Measurements from ENCODE around the gene FLYWCH1. TPM values are rescaled to one million over a fixed set of nuclear protein-coding genes. Genes with fewer than 3 reads are reported as not detected.

FLYWCH1 gene
- total RNA-seq, 1 donor from 2014 or later, result 5.1 TPM

DNA sequence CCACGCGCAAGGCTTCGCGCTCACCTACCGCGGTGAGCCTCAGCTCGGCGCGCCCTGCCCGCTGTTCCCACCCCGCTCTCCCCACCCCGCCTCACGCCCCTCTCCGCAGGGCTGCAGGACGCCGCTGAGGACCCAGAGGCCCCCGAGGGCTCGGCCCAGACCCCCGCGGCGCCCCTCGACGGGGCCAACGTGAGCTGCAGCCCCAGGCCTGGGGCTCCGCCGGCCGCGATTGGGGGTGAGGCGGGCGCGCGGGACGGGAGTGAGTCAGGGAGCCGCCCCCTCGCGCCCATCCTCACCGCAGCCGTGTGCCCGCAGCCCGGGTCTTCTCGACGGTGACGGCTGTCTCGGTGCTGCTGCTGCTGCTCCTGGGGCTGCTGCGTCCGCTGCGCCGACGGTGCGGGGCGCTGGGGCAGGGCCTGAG is 55.5 kb downstream of the FLYWCH1 start:
- Mint-ChIP-seq H3K4me3 (no peak overlapping the region), H3K27me3 (ENCODE audit: insufficient read depth, low read depth) (peaks cover 17% of the 10 kb centered on the region), H3K27ac (no peak overlapping the region), H3K9me3 (peaks cover 5% of the 10 kb centered on the region), H3K36me3 (peaks cover 4% of the 10 kb centered on the region), H3K4me1 (peaks cover 21% of the 10 kb centered on the region)
- H3K36me3 ChIP-seq, result no peaks in the 10 kb centered on the region
- no peak overlapping the region for H2AFZ ChIP-seq (replicated peaks)
- H3F3A ChIP-seq (ENCODE audit: low read depth), result peaks cover 57% of the 10 kb centered on the region
- peaks cover 60% of the 10 kb centered on the region for H4K20me1 ChIP-seq (ENCODE audit: low read depth)
- H3K4me3 ChIP-seq, result no peak overlapping the region
- TF ChIP-seq EZH2 (IDR thresholded peaks at IDR 0.05), result peak; percentile 42
- TF ChIP-seq EZH2phosphoT487 (IDR thresholded peaks at IDR 0.05), result peak; percentile 38
- TF ChIP-seq, protein P1, sequence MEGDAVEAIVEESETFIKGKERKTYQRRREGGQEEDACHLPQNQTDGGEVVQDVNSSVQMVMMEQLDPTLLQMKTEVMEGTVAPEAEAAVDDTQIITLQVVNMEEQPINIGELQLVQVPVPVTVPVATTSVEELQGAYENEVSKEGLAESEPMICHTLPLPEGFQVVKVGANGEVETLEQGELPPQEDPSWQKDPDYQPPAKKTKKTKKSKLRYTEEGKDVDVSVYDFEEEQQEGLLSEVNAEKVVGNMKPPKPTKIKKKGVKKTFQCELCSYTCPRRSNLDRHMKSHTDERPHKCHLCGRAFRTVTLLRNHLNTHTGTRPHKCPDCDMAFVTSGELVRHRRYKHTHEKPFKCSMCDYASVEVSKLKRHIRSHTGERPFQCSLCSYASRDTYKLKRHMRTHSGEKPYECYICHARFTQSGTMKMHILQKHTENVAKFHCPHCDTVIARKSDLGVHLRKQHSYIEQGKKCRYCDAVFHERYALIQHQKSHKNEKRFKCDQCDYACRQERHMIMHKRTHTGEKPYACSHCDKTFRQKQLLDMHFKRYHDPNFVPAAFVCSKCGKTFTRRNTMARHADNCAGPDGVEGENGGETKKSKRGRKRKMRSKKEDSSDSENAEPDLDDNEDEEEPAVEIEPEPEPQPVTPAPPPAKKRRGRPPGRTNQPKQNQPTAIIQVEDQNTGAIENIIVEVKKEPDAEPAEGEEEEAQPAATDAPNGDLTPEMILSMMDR (IDR thresholded peaks at IDR 0.05), result no peak
- no peak overlapping the region for H3K27ac ChIP-seq
- peaks cover 66% of the 10 kb centered on the region for H3K27me3 ChIP-seq
- no peak for DNase-seq (ENCODE audit: low spot score)
- H3K9me3 ChIP-seq (ENCODE audit: low read depth), result no peaks in the 10 kb centered on the region
- H3K4me2 ChIP-seq, result peak overlapping the region; percentile 9
- H3K79me2 ChIP-seq (ENCODE audit: low read depth), result no peaks in the 10 kb centered on the region
- H3K9ac ChIP-seq, result no peak overlapping the region
- peaks cover 22% of the 10 kb centered on the region for H3K4me1 ChIP-seq

DNA sequence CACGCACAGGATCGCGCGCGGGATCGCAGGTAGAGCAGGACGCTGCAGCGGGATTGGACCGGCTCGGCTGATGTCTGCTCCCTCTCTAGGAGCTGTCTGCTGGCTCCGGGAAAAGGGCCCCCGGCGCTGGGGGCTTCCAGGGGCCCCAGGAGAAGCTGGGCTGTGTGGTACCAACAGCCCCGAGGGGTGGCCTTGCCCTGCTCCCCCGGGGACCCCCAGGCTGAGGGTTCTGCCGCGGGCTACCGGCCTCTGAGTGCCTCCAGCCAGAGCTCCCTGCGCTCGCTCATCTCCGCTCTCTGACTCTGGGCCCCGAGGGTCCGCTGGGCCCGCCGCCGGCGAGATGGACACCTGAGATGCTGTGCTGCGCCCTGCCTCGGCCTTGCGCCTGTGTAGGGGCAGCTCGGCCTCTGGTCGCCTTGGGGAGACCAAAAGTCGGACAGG is 56.0 kb downstream of the FLYWCH1 start:
- H3K4me3 ChIP-seq, result no peak overlapping the region
- peaks cover 5% of the 10 kb centered on the region for H3K9me3 Mint-ChIP-seq
- H3K4me3 Mint-ChIP-seq, result peak overlapping the region; percentile 82
- H3K9me3 ChIP-seq (ENCODE audit: low read depth), result no peaks in the 10 kb centered on the region
- H3K27ac Mint-ChIP-seq, result no peak overlapping the region
- no peak overlapping the region for H3K27ac ChIP-seq
- H3F3A ChIP-seq (ENCODE audit: low read depth), result peaks cover 52% of the 10 kb centered on the region
- DNase-seq (ENCODE audit: low spot score), result no peak
- peaks cover 21% of the 10 kb centered on the region for H3K4me1 Mint-ChIP-seq
- H3K27me3 Mint-ChIP-seq (ENCODE audit: insufficient read depth, low read depth), result peaks cover 16% of the 10 kb centered on the region
- H3K9ac ChIP-seq, result no peak overlapping the region
- peaks cover 20% of the 10 kb centered on the region for H3K4me1 ChIP-seq
- H3K79me2 ChIP-seq (ENCODE audit: low read depth), result no peaks in the 10 kb centered on the region
- peaks cover 5% of the 10 kb centered on the region for H3K36me3 Mint-ChIP-seq
- no peak overlapping the region for H3K4me2 ChIP-seq
- peaks cover 65% of the 10 kb centered on the region for H4K20me1 ChIP-seq (ENCODE audit: low read depth)
- H3K36me3 ChIP-seq, result no peaks in the 10 kb centered on the region
- H2AFZ ChIP-seq (replicated peaks), result no peak overlapping the region
- TF ChIP-seq, protein P1 (IDR thresholded peaks at IDR 0.05), result no peak
- no peak for TF ChIP-seq EZH2phosphoT487 (IDR thresholded peaks at IDR 0.05)
- TF ChIP-seq EZH2 (IDR thresholded peaks at IDR 0.05), result no peak
- peaks cover 61% of the 10 kb centered on the region for H3K27me3 ChIP-seq

DNA sequence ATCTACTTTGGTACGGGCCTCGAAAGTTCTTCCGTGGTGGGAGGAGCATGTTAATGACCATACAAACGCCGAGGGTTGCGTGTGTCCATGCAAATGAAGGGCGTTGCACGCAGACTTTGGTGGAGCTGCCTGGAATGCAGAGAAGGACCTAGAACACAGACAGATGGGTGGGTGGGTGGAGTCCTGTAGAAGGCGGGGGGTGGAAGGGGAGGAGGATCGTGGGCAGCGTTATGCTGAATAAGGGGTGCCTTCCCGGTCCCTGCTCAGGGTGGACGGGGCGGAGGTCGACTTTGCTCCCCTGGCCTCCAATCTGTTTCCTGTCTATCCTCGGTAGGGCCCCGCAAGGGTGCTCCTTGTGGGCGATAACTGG is 56.6 kb downstream of the FLYWCH1 start:
- H3F3A ChIP-seq (ENCODE audit: low read depth), result peaks cover 46% of the 10 kb centered on the region
- TF ChIP-seq EZH2phosphoT487 (IDR thresholded peaks at IDR 0.05) (no peak), EZH2 (IDR thresholded peaks at IDR 0.05) (no peak)
- TF ChIP-seq, protein P1 (IDR thresholded peaks at IDR 0.05), result no peak
- no peak overlapping the region for H3K9ac ChIP-seq
- H3K79me2 ChIP-seq (ENCODE audit: low read depth), result no peaks in the 10 kb centered on the region
- no peak overlapping the region for H3K27ac ChIP-seq
- peaks cover 21% of the 10 kb centered on the region for H3K4me1 Mint-ChIP-seq
- H3K27ac Mint-ChIP-seq, result no peak overlapping the region
- peaks cover 5% of the 10 kb centered on the region for H3K36me3 Mint-ChIP-seq
- no peaks in the 10 kb centered on the region for H3K9me3 ChIP-seq (ENCODE audit: low read depth)
- H3K4me3 Mint-ChIP-seq, result peak overlapping the region; percentile 82
- peaks cover 13% of the 10 kb centered on the region for H3K27me3 Mint-ChIP-seq (ENCODE audit: insufficient read depth, low read depth)
- peaks cover 14% of the 10 kb centered on the region for H3K4me1 ChIP-seq
- H3K4me3 ChIP-seq, result peak overlapping the region; percentile 81
- peaks cover 71% of the 10 kb centered on the region for H4K20me1 ChIP-seq (ENCODE audit: low read depth)
- H3K9me3 Mint-ChIP-seq, result peaks cover 5% of the 10 kb centered on the region
- H3K36me3 ChIP-seq, result no peaks in the 10 kb centered on the region
- peaks cover 55% of the 10 kb centered on the region for H3K27me3 ChIP-seq
- DNase-seq (ENCODE audit: low spot score), result no peak
- H2AFZ ChIP-seq (replicated peaks), result no peak overlapping the region
- peak overlapping the region; percentile 91 for H3K4me2 ChIP-seq
